ENCODE results near the gene CD300LD. TPM values are rescaled to one million over a fixed set of nuclear protein-coding genes. Genes with fewer than 3 reads are reported as not detected.

Gene CD300LD
- polyA plus RNA-seq, 3 donors = 0.33 to 0.50 (median 0.41) TPM

GRCh38 chr17:74599023-74599399, 6.9 kb upstream of the CD300LD start:
- peak overlapping the region in 1 of 2 donors; percentile 76 for H3K4me3 Mint-ChIP-seq
- DNase-seq = peak; percentile 75 to 94 (median 90)
- intact Hi-C loops (cut with micrococcal nuclease) = loop anchor here in 1 of 2 donors (1.0 to 5.0 kb wide), 3 partner anchors 30 to 62 kb away; no protein-coding TSS in a partner anchor
- H3K4me2 ChIP-seq (replicated peaks; ENCODE audit: extremely low read depth, low read length, poor library complexity, severe bottlenecking) = peak overlapping the region; percentile 70
- H3K9ac ChIP-seq (ENCODE audit: insufficient read depth, low read length, poor library complexity, severe bottlenecking) = peak overlapping the region; percentile 39
- peak overlapping the region; percentile 95 to 99 (median 97) for H3K27ac Mint-ChIP-seq
- no peaks in the 10 kb centered on the region for H3K27me3 ChIP-seq (ENCODE audit: control insufficient read depth in 2 of 2, insufficient read depth in 2 of 2, low read length in 2 of 2)
- no peak for TF ChIP-seq CTCF (IDR thresholded peaks at IDR 0.05)
- peak overlapping the region in 1 of 3 experiments; percentile 60 for H3K4me3 ChIP-seq (replicated peaks in 1 of 3; ENCODE audit: low read depth in 2 of 3, low read length in 3 of 3)
- H3K9me3 Mint-ChIP-seq = peaks cover 0 to 3% (median 0%) of the 10 kb centered on the region in 7 donors
- 0% methylated on average over 2 of the region's 3 CpGs for WGBS (ENCODE audit: insufficient coverage)
- H3K4me1 Mint-ChIP-seq = peaks cover 88% of the 10 kb centered on the region
- no peaks in the 10 kb centered on the region for H3K79me2 ChIP-seq (ENCODE audit: insufficient read depth, low read length)
- H3K4me1 ChIP-seq (ENCODE audit: control insufficient read depth in 1 of 2, insufficient read depth in 2 of 2, low read length in 2 of 2) = peaks cover 92 to 93% of the 10 kb centered on the region in 2 donors
- peaks cover 0 to 5% (median 0%) of the 10 kb centered on the region in 3 donors for H3K27me3 Mint-ChIP-seq (ENCODE audit: low read depth in 3 of 3)
- peaks cover 0 to 2% of the 10 kb centered on the region in 2 donors for H3K36me3 ChIP-seq (replicated peaks in 1 of 2; ENCODE audit: control insufficient read depth in 1 of 2, insufficient read depth in 2 of 2, low read length in 2 of 2)
- no peaks in the 10 kb centered on the region for H4K20me1 ChIP-seq (ENCODE audit: insufficient read depth, low read length)
- no peaks in the 10 kb centered on the region for H3K9me3 ChIP-seq (replicated peaks in 1 of 2; ENCODE audit: control insufficient read depth in 1 of 2, insufficient read depth in 1 of 2, low read length in 2 of 2)
- peaks cover 2 to 25% of the 10 kb centered on the region in 2 donors for H3K36me3 Mint-ChIP-seq
- peak overlapping the region; percentile 87 to 90 for H3K27ac ChIP-seq (ENCODE audit: low read depth in 1 of 2, low read length in 2 of 2)
- no peak overlapping the region for H2AFZ ChIP-seq (ENCODE audit: insufficient read depth, low read depth, low read length, poor library complexity, severe bottlenecking)

- Histone ChIP-seq H3K9me3 (replicated peaks in 1 of 2; ENCODE audit: control insufficient read depth in 1 of 2, insufficient read depth in 1 of 2, low read length in 2 of 2) (no peaks in the 10 kb centered on the region), H3K27me3 (ENCODE audit: control insufficient read depth in 2 of 2, insufficient read depth in 2 of 2, low read length in 2 of 2) (no peaks in the 10 kb centered on the region), H3K4me3 (replicated peaks in 1 of 3; ENCODE audit: low read depth in 2 of 3, low read length in 3 of 3) (peak overlapping the region in 1 of 3 experiments; percentile 60), H3K4me1 (ENCODE audit: control insufficient read depth in 1 of 2, insufficient read depth in 2 of 2, low read length in 2 of 2) (peaks cover 87 to 88% of the 10 kb centered on the region in 2 donors), H3K79me2 (ENCODE audit: insufficient read depth, low read length) (no peaks in the 10 kb centered on the region), H2AFZ (ENCODE audit: insufficient read depth, low read depth, low read length, poor library complexity, severe bottlenecking) (no peak overlapping the region), H3K36me3 (replicated peaks in 1 of 2; ENCODE audit: control insufficient read depth in 1 of 2, insufficient read depth in 2 of 2, low read length in 2 of 2) (no peaks in the 10 kb centered on the region), H4K20me1 (ENCODE audit: insufficient read depth, low read length) (no peaks in the 10 kb centered on the region), H3K27ac (ENCODE audit: low read depth in 1 of 2, low read length in 2 of 2) (peak overlapping the region; percentile 87 to 90), H3K9ac (ENCODE audit: insufficient read depth, low read length, poor library complexity, severe bottlenecking) (no peak overlapping the region), H3K4me2 (replicated peaks; ENCODE audit: extremely low read depth, low read length, poor library complexity, severe bottlenecking) (peak overlapping the region; percentile 70)
- peaks cover under 1 to 25% of the 10 kb centered on the region in 2 donors for H3K36me3 Mint-ChIP-seq
- 67% methylated on average over 2 of the region's 4 CpGs for WGBS (ENCODE audit: insufficient coverage)
- intact Hi-C loops (cut with micrococcal nuclease) = loop anchor here in 1 of 2 donors (1.0 to 5.0 kb wide), 3 partner anchors 29 to 61 kb away; no protein-coding TSS in a partner anchor
- no peak for TF ChIP-seq CTCF (IDR thresholded peaks at IDR 0.05)
- no peak for DNase-seq
- peak overlapping the region in 1 of 2 donors; percentile 76 for H3K4me3 Mint-ChIP-seq
- peaks cover 0 to 5% (median 0%) of the 10 kb centered on the region in 3 donors for H3K27me3 Mint-ChIP-seq (ENCODE audit: low read depth in 3 of 3)
- peak overlapping the region; percentile 95 to 99 (median 97) for H3K27ac Mint-ChIP-seq
- peaks cover 83% of the 10 kb centered on the region for H3K4me1 Mint-ChIP-seq
- peaks cover 0 to 3% (median 0%) of the 10 kb centered on the region in 7 donors for H3K9me3 Mint-ChIP-seq
Measured at GRCh38 chr17:74598346-74599022, 6.4 kb upstream of the CD300LD start.
